ENCODE measurements around the gene C11orf24. TPM values are rescaled to one million over a fixed set of nuclear protein-coding genes. Genes with fewer than 3 reads are reported as not detected.

C11orf24 gene
- total and polyA plus RNA-seq, 9 of the 15 experiments (the other 6 are each of a cell fraction or from before 2014, with no cell fraction given): 2.0 to 65.2 (median 32.5) TPM

GRCh38 chr11:68282141-68282860 is 10.5 kb upstream of the C11orf24 start (continued):
- TF ChIP-seq JUND (IDR thresholded peaks at IDR 0.05; ENCODE audit: borderline replicate concordance, low read depth, low read length) (peak; percentile 35; the same call in 1 of the 2 replicates), JUND (tag; IDR thresholded peaks at IDR 0.05; ENCODE audit: borderline replicate concordance, low read depth, low read length) (peak; percentile 47; the same call in 1 of the 3 replicates), FOSL1 (tag; conservative IDR thresholded peaks at IDR 0.05) (peak; percentile 77), NR4A1 (CRISPR knock-in tag; IDR thresholded peaks at IDR 0.05) (no peak), NR4A1 (tag; IDR thresholded peaks at IDR 0.05) (0 out of 2 replicates have a peak, but pooled peaks have one; percentile 22), ZNF436 (CRISPR knock-in tag; IDR thresholded peaks at IDR 0.05) (no peak), SAP30 (IDR thresholded peaks at IDR 0.05; ENCODE audit: borderline replicate concordance, insufficient read depth, low read depth, low read length, poor library complexity, severe bottlenecking) (no peak), CREBBP (IDR thresholded peaks at IDR 0.05; ENCODE audit: low read depth, low read length) (no peak), CHD4 (IDR thresholded peaks at IDR 0.05; ENCODE audit: insufficient read depth, insufficient replicate concordance, low read depth, low read length, poor library complexity, severe bottlenecking) (no peak), ZBTB17 (CRISPR knock-in tag; IDR thresholded peaks at IDR 0.05) (no peak; the same call in 1 of the 2 replicates), ATF1 (CRISPR knock-in tag; IDR thresholded peaks at IDR 0.05) (no peak), ATF1 (tag; IDR thresholded peaks at IDR 0.05) (peak; percentile 54; the same call in 1 of the 2 replicates), THRAP3 (IDR thresholded peaks at IDR 0.05; ENCODE audit: borderline replicate concordance) (no peak), SOX6 (IDR thresholded peaks at IDR 0.05) (peak; percentile 70), ETV6 (IDR thresholded peaks at IDR 0.05; ENCODE audit: borderline replicate concordance in 1 of 2, low read depth in 2 of 2, low read length in 1 of 2) (no peak), ETV6 (CRISPR knock-in tag; IDR thresholded peaks at IDR 0.05; ENCODE audit: borderline replicate concordance) (no peak), DLX4 (CRISPR knock-in tag; IDR thresholded peaks at IDR 0.05) (no peak), ZNF395 (CRISPR knock-in tag; IDR thresholded peaks at IDR 0.05) (peak; percentile 46; the same call in 1 of the 2 replicates), CREM (IDR thresholded peaks at IDR 0.05; ENCODE audit: low read depth) (peak; percentile 45; the same call in 1 of the 2 replicates), ZBTB1 (CRISPR knock-in tag; IDR thresholded peaks at IDR 0.05; ENCODE audit: borderline replicate concordance, low read depth) (no peak), NCOR1 (IDR thresholded peaks at IDR 0.05) (no peak), RAD21 (CRISPR knock-in tag; conservative IDR thresholded peaks at IDR 0.05 in 1 of 2, IDR thresholded peaks at IDR 0.05 in 1 of 2) (no peak), ZNF589 (CRISPR knock-in tag; IDR thresholded peaks at IDR 0.05; ENCODE audit: low read depth) (peak; percentile 83; the same call in 1 of the 2 replicates)
- TF ChIP-seq, protein P1, sequence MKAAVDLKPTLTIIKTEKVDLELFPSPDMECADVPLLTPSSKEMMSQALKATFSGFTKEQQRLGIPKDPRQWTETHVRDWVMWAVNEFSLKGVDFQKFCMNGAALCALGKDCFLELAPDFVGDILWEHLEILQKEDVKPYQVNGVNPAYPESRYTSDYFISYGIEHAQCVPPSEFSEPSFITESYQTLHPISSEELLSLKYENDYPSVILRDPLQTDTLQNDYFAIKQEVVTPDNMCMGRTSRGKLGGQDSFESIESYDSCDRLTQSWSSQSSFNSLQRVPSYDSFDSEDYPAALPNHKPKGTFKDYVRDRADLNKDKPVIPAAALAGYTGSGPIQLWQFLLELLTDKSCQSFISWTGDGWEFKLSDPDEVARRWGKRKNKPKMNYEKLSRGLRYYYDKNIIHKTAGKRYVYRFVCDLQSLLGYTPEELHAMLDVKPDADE (conservative IDR thresholded peaks at IDR 0.05; ENCODE audit: control insufficient read depth, low read depth, low read length): no peak
- TF ChIP-seq, protein P2, sequence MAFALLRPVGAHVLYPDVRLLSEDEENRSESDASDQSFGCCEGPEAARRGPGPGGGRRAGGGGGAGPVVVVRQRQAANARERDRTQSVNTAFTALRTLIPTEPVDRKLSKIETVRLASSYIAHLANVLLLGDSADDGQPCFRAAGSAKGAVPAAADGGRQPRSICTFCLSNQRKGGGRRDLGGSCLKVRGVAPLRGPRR (CRISPR knock-in tag; IDR thresholded peaks at IDR 0.05): no peak
